HG03460 (cell line): Measurements from ENCODE around the gene SMG7.

Experiments
- ATAC-seq: cut with Tn5 transposase; IDR thresholded peaks from one replicate; pipeline ENCODE4 v1.9.1; 2021; ENCODE audit not compliant: unreplicated experiment

The SMG7 gene

GRCh38 chr1:183512450-183512849 is 40.2 kb downstream of the SMG7 start:
- no peak for ATAC-seq

GRCh38 chr1:183514235-183514634 is 41.9 kb downstream of the SMG7 start:
- ATAC-seq = no peak

- ATAC-seq = no peak
Measured at GRCh38 chr1:183515002-183515689, 42.8 kb downstream of the SMG7 start.

GRCh38 chr1:183516725-183517124 is 44.4 kb downstream of the SMG7 start:
- no peak for ATAC-seq

- ATAC-seq = no peak
Measured at GRCh38 chr1:183517401-183517800, 45.1 kb downstream of the SMG7 start.

- ATAC-seq = no peak
Measured at GRCh38 chr1:183520379-183520778, 48.1 kb downstream of the SMG7 start.

- no peak for ATAC-seq
Measured at GRCh38 chr1:183522104-183522503, 49.8 kb downstream of the SMG7 start.

- ATAC-seq = no peak
Measured at GRCh38 chr1:183528577-183528976, 56.3 kb downstream of the SMG7 start.

GRCh38 chr1:183533617-183534174 is 61.4 kb downstream of the SMG7 start:
- no peak for ATAC-seq

- ATAC-seq = no peak
Measured at GRCh38 chr1:183537405-183537804, 65.1 kb downstream of the SMG7 start.

- no peak for ATAC-seq
Measured at GRCh38 chr1:183543619-183544204, 71.4 kb downstream of the SMG7 start.

GRCh38 chr1:183544598-183545297 is 72.4 kb downstream of the SMG7 start:
- no peak for ATAC-seq

- no peak for ATAC-seq
Measured at GRCh38 chr1:183546427-183546826, 74.1 kb downstream of the SMG7 start.

- ATAC-seq = no peak
Measured at GRCh38 chr1:183548116-183548515, 75.8 kb downstream of the SMG7 start.

GRCh38 chr1:183550915-183551314 is 78.6 kb downstream of the SMG7 start:
- no peak for ATAC-seq

- no peak for ATAC-seq
Measured at GRCh38 chr1:183551924-183552323, 79.6 kb downstream of the SMG7 start.

- ATAC-seq = no peak
Measured at GRCh38 chr1:183552441-183552840, 80.1 kb downstream of the SMG7 start.

- ATAC-seq = no peak
Measured at GRCh38 chr1:183552891-183553290, 80.6 kb downstream of the SMG7 start.

GRCh38 chr1:183553331-183553730 is 81.0 kb downstream of the SMG7 start:
- ATAC-seq = no peak

GRCh38 chr1:183553764-183554163 is 81.5 kb downstream of the SMG7 start:
- ATAC-seq = no peak

GRCh38 chr1:183554577-183554976 is 82.3 kb downstream of the SMG7 start:
- ATAC-seq = no peak

- ATAC-seq = no peak
Measured at GRCh38 chr1:183559061-183559460, 86.8 kb downstream of the SMG7 start.
